H9 (cell line): Measurements from ENCODE around the gene ZNF800. TPM values are rescaled to one million over a fixed set of nuclear protein-coding genes. Genes with fewer than 3 reads are reported as not detected.

ENCODE experiments used
- DNase-seq: peaks from one replicate; pipeline ENCODE4 v3.0.0-alpha.2; 2017
- H2AFZ ChIP-seq: one replicate; pipeline ENCODE4 v1.6.1; 2013; ENCODE audit warnings: mild to moderate bottlenecking, low read length, control low read depth, moderate library complexity
- H2AK5ac ChIP-seq: 2 replicates; pipeline ENCODE4 v1.6.1; 2013; ENCODE audit warnings: low read length, control low read depth, mixed read lengths; ENCODE audit not compliant: insufficient read length
- H2BK120ac ChIP-seq: one replicate; pipeline ENCODE4 v1.6.1; 2013; ENCODE audit warnings: low read depth, mild to moderate bottlenecking, low read length, control low read depth, inconsistent platforms; ENCODE audit not compliant: poor library complexity, severe bottlenecking
- H2BK12ac ChIP-seq: 2 replicates; pipeline ENCODE4 v1.6.1; 2013; ENCODE audit warnings: low read length, control low read depth, mixed read lengths, low read depth; ENCODE audit not compliant: insufficient read length
- H2BK15ac ChIP-seq: 2 replicates; pipeline ENCODE4 v1.6.1; 2013; ENCODE audit warnings: low read depth, low read length, control low read depth
- H2BK20ac ChIP-seq: one replicate; pipeline ENCODE4 v1.6.1; 2013; ENCODE audit warnings: low read depth, mild to moderate bottlenecking, low read length, control low read depth, inconsistent platforms; ENCODE audit not compliant: poor library complexity, severe bottlenecking
- H2BK5ac ChIP-seq: 2 replicates; pipeline ENCODE4 v1.6.1; 2013; ENCODE audit warnings: low read length, control low read depth, mixed read lengths; ENCODE audit not compliant: insufficient read length
- H3K14ac ChIP-seq: 2 replicates; pipeline ENCODE4 v1.6.1; 2013; ENCODE audit warnings: low read length, control low read depth; ENCODE audit not compliant: insufficient read depth
- H3K18ac ChIP-seq: 2 replicates; pipeline ENCODE4 v1.6.1; 2013; ENCODE audit warnings: low read depth, mild to moderate bottlenecking, mixed read lengths, low read length, control low read depth; ENCODE audit not compliant: insufficient read length
- H3K23ac ChIP-seq: 2 replicates; pipeline ENCODE4 v1.6.1; 2013; ENCODE audit warnings: low read length, control low read depth, mixed read lengths, low read depth; ENCODE audit not compliant: insufficient read length
- H3K23me2 ChIP-seq: 2 replicates; pipeline ENCODE4 v1.6.1; 2013; ENCODE audit warnings: low read depth, mild to moderate bottlenecking, mixed read lengths, low read length, control low read depth; ENCODE audit not compliant: insufficient read length, poor library complexity, severe bottlenecking
- H3K27ac ChIP-seq: 2 replicates; pipeline ENCODE4 v1.5.1; 2013; ENCODE audit warnings: low read length, control low read depth, mixed read lengths, low read depth; ENCODE audit not compliant: insufficient read length
- H3K27me3 ChIP-seq: 2 replicates; pipeline ENCODE4 v1.6.1; 2013; ENCODE audit warnings: low read length, control low read depth, inconsistent platforms; ENCODE audit not compliant: insufficient read depth
- H3K4ac ChIP-seq: 2 replicates; pipeline ENCODE4 v1.6.1; 2013; ENCODE audit warnings: low read depth, mild to moderate bottlenecking, control low read depth, inconsistent platforms, low read length, moderate library complexity
- H3K4me1 ChIP-seq: 2 replicates; pipeline ENCODE4 v1.6.1; 2013; ENCODE audit warnings: low read length, control low read depth, inconsistent platforms; ENCODE audit not compliant: insufficient read depth
- H3K4me2 ChIP-seq: 2 replicates; pipeline ENCODE4 v1.6.1; 2013; ENCODE audit warnings: low read length, control low read depth, mixed read lengths; ENCODE audit not compliant: insufficient read length, insufficient read depth
- H3K56ac ChIP-seq: 2 replicates; pipeline ENCODE4 v1.6.1; 2013; ENCODE audit warnings: low read depth, mild to moderate bottlenecking, mixed read lengths, low read length, control low read depth; ENCODE audit not compliant: insufficient read length
- H3K79me1 ChIP-seq: 2 replicates; pipeline ENCODE4 v1.6.1; 2013; ENCODE audit warnings: low read depth, mild to moderate bottlenecking, moderate library complexity, low read length, control low read depth, inconsistent platforms; ENCODE audit not compliant: insufficient read depth, poor library complexity, severe bottlenecking
- H3K79me2 ChIP-seq: 2 replicates; pipeline ENCODE4 v1.6.1; 2013; ENCODE audit warnings: low read length, control low read depth, inconsistent platforms; ENCODE audit not compliant: insufficient read depth
- H3K9ac ChIP-seq: 2 replicates; pipeline ENCODE4 v1.6.1; 2013; ENCODE audit warnings: low read length, control low read depth, mixed read lengths; ENCODE audit not compliant: insufficient read length; ENCODE audit errors: extremely low read depth
- H3K9me3 ChIP-seq: one replicate; pipeline ENCODE4 v1.6.1; 2013; ENCODE audit warnings: low read depth, low read length, inconsistent platforms; ENCODE audit not compliant: control insufficient read depth
- H3T11ph ChIP-seq: one replicate; pipeline ENCODE4 v1.6.1; 2013; ENCODE audit warnings: mild to moderate bottlenecking, low read length, control low read depth, inconsistent platforms
- H4K20me1 ChIP-seq: one replicate; pipeline ENCODE4 v1.6.1; 2013; ENCODE audit not compliant: control insufficient read depth, insufficient read length, insufficient read depth
- H4K5ac ChIP-seq: 2 replicates; pipeline ENCODE4 v1.6.1; 2013; ENCODE audit warnings: low read depth, mild to moderate bottlenecking, mixed read lengths, low read length, control low read depth; ENCODE audit not compliant: insufficient read length
- H4K8ac ChIP-seq: replicated peaks from 2 replicates; pipeline ENCODE4 v1.6.1; 2013; ENCODE audit warnings: low read length, control low read depth, mixed read lengths, low read depth; ENCODE audit not compliant: insufficient read length
- H4K91ac ChIP-seq: 2 replicates; pipeline ENCODE4 v1.6.1; 2013; ENCODE audit warnings: low read depth, mild to moderate bottlenecking, moderate library complexity, mixed read lengths, low read length, control low read depth; ENCODE audit not compliant: insufficient read length
- H3K27ac Mint-ChIP-seq, 3 experiments: 2 replicates in 2 of 3; 3 replicates in 1 of 3; pipeline ENCODE4 v1.8.0; 2020 to 2021; ENCODE audit warnings: mixed read lengths in 3 of 3, mild to moderate bottlenecking in 1 of 3, moderate library complexity in 1 of 3
- H3K27me3 Mint-ChIP-seq: 2 replicates; pipeline ENCODE4 v1.8.0; 2021; ENCODE audit warnings: low read depth, mild to moderate bottlenecking, moderate library complexity, mixed read lengths
- H3K36me3 Mint-ChIP-seq, 3 experiments: 2 replicates in 2 of 3; 3 replicates in 1 of 3; pipeline ENCODE4 v1.8.0; 2020 to 2021; ENCODE audit warnings: low read depth in 3 of 3, mixed read lengths in 3 of 3; ENCODE audit not compliant: insufficient read depth in 1 of 3
- H3K4me1 Mint-ChIP-seq, 2 experiments: 2 replicates each; pipeline ENCODE4 v1.8.0; 2020; ENCODE audit warnings: mixed read lengths in 2 of 2
- H3K4me3 Mint-ChIP-seq, 2 experiments: 2 replicates in 1 of 2; 3 replicates in 1 of 2; pipeline ENCODE4 v1.8.0; 2020 to 2021; ENCODE audit warnings: mild to moderate bottlenecking in 2 of 2, mixed read lengths in 2 of 2, moderate library complexity in 1 of 2
- H3K9me3 Mint-ChIP-seq, 2 experiments: 2 replicates in 1 of 2; 3 replicates in 1 of 2; pipeline ENCODE4 v1.8.0; 2020; ENCODE audit warnings: mild to moderate bottlenecking in 2 of 2, mixed read lengths in 2 of 2, moderate library complexity in 1 of 2
- WGBS: extraction: QIAGEN DNeasy Blood & Tissue Kit; methylation state at CpG from one replicate; pipeline ENCODE4 v1.1.7; 2013; ENCODE audit warnings: missing lambda C conversion rate, low lambda C conversion rate, mixed read lengths; ENCODE audit not compliant: insufficient read length; ENCODE audit errors: extremely low coverage; 5-methylcytosine and 5-hydroxymethylcytosine counted together
- total RNA-seq: library from RNA; stranded (reverse); gene quantifications from 2 replicates; pipeline ENCODE4 v1.2.1, GENCODE V29; 2021
- TF ChIP-seq, protein P1 (sequence below): fragments of 200-600 bp; sonication (generic); conservative IDR thresholded peaks from 3 replicates; pipeline ENCODE4 v1.8.0; 2021; ENCODE audit warnings: antibody characterized with exemption, mild to moderate bottlenecking

ZNF800 gene
- total RNA-seq, 1 experiment from 2014 or later = 11.0 TPM

DNA sequence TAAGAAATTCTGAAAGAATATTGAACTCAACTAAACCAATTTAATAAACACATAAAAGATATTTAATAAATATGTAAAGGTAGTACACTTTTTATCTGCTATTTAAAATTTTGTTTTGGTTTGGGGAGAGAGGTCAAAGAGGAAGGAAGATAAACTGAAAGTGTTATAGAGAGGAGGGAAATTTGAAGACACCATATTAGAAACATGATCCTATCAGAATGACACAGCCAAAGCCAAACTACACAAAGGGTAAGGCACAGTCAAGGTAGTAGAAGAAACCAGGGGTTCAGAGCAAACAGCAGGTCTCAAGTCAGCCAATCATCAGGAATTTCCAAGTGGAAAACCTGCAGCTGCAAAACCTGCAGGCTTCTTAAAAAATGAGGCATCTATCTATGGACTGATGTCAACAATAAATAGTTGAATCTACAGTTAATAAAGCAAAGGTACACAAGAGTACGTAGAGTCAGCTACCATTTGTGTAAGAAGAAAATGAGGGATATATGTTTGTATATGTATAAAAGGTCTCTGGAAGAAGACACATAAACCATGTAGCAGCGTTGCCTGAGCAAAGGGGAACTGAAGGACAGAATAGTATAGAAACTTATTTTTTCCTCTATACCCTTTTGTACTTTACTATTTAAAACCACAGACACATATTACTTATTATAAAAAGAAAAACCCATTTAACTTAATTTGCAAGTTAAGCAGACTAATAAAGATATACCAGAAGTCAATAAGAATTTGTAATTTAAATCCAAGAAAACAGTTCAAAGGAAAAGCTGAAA is 10.0 kb downstream of the ZNF800 start:
- H3K23me2 ChIP-seq = no peaks in the 10 kb centered on the region

More for the DNA sequence above, 10.0 kb downstream of the ZNF800 start:
- Histone ChIP-seq H4K91ac (no peak overlapping the region), H2BK5ac (no peak overlapping the region), H3K79me2 (no peaks in the 10 kb centered on the region), H3K23ac (no peak overlapping the region), H3K9ac (no peak overlapping the region), H3K9me3 (no peaks in the 10 kb centered on the region), H2BK20ac (no peak overlapping the region), H2BK120ac (no peak overlapping the region), H4K20me1 (no peaks in the 10 kb centered on the region), H3K18ac (no peak overlapping the region), H3K14ac (no peak overlapping the region), H2BK15ac (no peak overlapping the region), H3K27ac (no peak overlapping the region), H4K8ac (no peak overlapping the region), H3T11ph (no peak overlapping the region), H2AFZ (no peak overlapping the region), H3K27me3 (no peaks in the 10 kb centered on the region), H2BK12ac (no peak overlapping the region), H3K4me1 (no peaks in the 10 kb centered on the region), H3K4ac (no peak overlapping the region), H3K56ac (no peak overlapping the region), H2AK5ac (no peak overlapping the region), H3K4me2 (no peak overlapping the region), H3K79me1 (no peaks in the 10 kb centered on the region), H4K5ac (no peak overlapping the region)
- WGBS = no CpG with 5 or more reads among the region's 2 CpGs
- no peaks in the 10 kb centered on the region for H3K27me3 Mint-ChIP-seq
- no peak overlapping the region for H3K27ac Mint-ChIP-seq
- H3K36me3 Mint-ChIP-seq = no peaks in the 10 kb centered on the region; a peak in 2 of 7 replicates
- no peak for DNase-seq
- TF ChIP-seq, protein P1, sequence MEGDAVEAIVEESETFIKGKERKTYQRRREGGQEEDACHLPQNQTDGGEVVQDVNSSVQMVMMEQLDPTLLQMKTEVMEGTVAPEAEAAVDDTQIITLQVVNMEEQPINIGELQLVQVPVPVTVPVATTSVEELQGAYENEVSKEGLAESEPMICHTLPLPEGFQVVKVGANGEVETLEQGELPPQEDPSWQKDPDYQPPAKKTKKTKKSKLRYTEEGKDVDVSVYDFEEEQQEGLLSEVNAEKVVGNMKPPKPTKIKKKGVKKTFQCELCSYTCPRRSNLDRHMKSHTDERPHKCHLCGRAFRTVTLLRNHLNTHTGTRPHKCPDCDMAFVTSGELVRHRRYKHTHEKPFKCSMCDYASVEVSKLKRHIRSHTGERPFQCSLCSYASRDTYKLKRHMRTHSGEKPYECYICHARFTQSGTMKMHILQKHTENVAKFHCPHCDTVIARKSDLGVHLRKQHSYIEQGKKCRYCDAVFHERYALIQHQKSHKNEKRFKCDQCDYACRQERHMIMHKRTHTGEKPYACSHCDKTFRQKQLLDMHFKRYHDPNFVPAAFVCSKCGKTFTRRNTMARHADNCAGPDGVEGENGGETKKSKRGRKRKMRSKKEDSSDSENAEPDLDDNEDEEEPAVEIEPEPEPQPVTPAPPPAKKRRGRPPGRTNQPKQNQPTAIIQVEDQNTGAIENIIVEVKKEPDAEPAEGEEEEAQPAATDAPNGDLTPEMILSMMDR = no peak
- no peak overlapping the region for H3K4me3 Mint-ChIP-seq
- peaks cover 6 to 10% of the 10 kb centered on the region in 2 experiments for H3K4me1 Mint-ChIP-seq
- H3K9me3 Mint-ChIP-seq = no peaks in the 10 kb centered on the region
